Measurements from ENCODE around the gene L2HGDH. TPM values are rescaled to one million over a fixed set of nuclear protein-coding genes. Genes with fewer than 3 reads are reported as not detected.

L2HGDH gene
- total RNA-seq, 1 experiment from 2014 or later = 22.6 TPM

- Histone ChIP-seq H2AFZ (ENCODE audit: low read length) (no peak overlapping the region), H3K9ac (ENCODE audit: extremely low read depth, insufficient read length, low read length) (no peak overlapping the region), H3K27me3 (ENCODE audit: insufficient read depth, low read length) (no peaks in the 10 kb centered on the region), H3K79me2 (ENCODE audit: insufficient read depth, low read length) (no peaks in the 10 kb centered on the region), H3K4ac (ENCODE audit: low read depth, low read length) (no peak overlapping the region), H3K14ac (ENCODE audit: insufficient read depth, low read length) (no peak overlapping the region), H2BK120ac (ENCODE audit: low read depth, low read length, poor library complexity, severe bottlenecking) (no peak overlapping the region), H4K5ac (ENCODE audit: insufficient read length, low read depth, low read length) (no peak overlapping the region), H3T11ph (ENCODE audit: low read length) (no peak overlapping the region), H4K8ac (replicated peaks; ENCODE audit: insufficient read length, low read depth, low read length) (no peak overlapping the region), H4K91ac (ENCODE audit: insufficient read length, low read depth, low read length) (no peak overlapping the region), H3K4me1 (ENCODE audit: insufficient read depth, low read length) (no peaks in the 10 kb centered on the region), H3K4me2 (ENCODE audit: insufficient read depth, insufficient read length, low read length) (no peak overlapping the region), H3K9me3 (ENCODE audit: control insufficient read depth, low read depth, low read length) (no peaks in the 10 kb centered on the region), H3K23me2 (ENCODE audit: insufficient read length, low read depth, low read length, poor library complexity, severe bottlenecking) (no peaks in the 10 kb centered on the region), H3K79me1 (ENCODE audit: insufficient read depth, low read depth, low read length, poor library complexity, severe bottlenecking) (no peaks in the 10 kb centered on the region), H3K27ac (ENCODE audit: insufficient read length, low read depth, low read length) (no peak overlapping the region), H2BK20ac (ENCODE audit: low read depth, low read length, poor library complexity, severe bottlenecking) (no peak overlapping the region), H3K56ac (ENCODE audit: insufficient read length, low read depth, low read length) (no peak overlapping the region), H4K20me1 (ENCODE audit: control insufficient read depth, insufficient read depth, insufficient read length) (no peaks in the 10 kb centered on the region), H2BK5ac (ENCODE audit: insufficient read length, low read length) (no peak overlapping the region), H2BK12ac (ENCODE audit: insufficient read length, low read depth, low read length) (no peak overlapping the region), H2AK5ac (ENCODE audit: insufficient read length, low read length) (no peak overlapping the region), H2BK15ac (ENCODE audit: low read depth, low read length) (no peak overlapping the region), H3K18ac (ENCODE audit: insufficient read length, low read depth, low read length) (no peak overlapping the region), H3K23ac (ENCODE audit: insufficient read length, low read depth, low read length) (no peak overlapping the region)
- DNase-seq = no peak
- Mint-ChIP-seq H3K4me3 (no peak overlapping the region), H3K27ac (no peak overlapping the region; a peak in 1 of 7 replicates), H3K27me3 (ENCODE audit: low read depth) (no peaks in the 10 kb centered on the region; the same call in 1 of the 2 replicates), H3K36me3 (ENCODE audit: insufficient read depth in 1 of 3, low read depth in 3 of 3) (peaks cover 16 to 28% (median 26%) of the 10 kb centered on the region in 3 experiments), H3K4me1 (peaks cover 3% of the 10 kb centered on the region in 2 experiments; a peak in 2 of 4 replicates), H3K9me3 (peaks cover 4 to 11% of the 10 kb centered on the region in 2 experiments)
- no CpG with 5 or more reads among the region's 1 CpG for WGBS (ENCODE audit: extremely low coverage, insufficient read length, low lambda C conversion rate)
- TF ChIP-seq CTCF (conservative IDR thresholded peaks at IDR 0.05) = no peak
Measured at GRCh38 chr14:50319293-50319692, 7.3 kb upstream of the L2HGDH start.

Measured in H9 (cell line).